Spleen (tissue), 7 donors: ENCODE measurements around the gene LAMA5.

Source experiments
- CTCF ChIP-seq, 11 experiments: fragments of 200-600 bp in 7 of 11; fragments of 450-650 bp in 4 of 11; sonication (generic) in 4 of 11; IDR thresholded peaks in 8 of 11; conservative IDR thresholded peaks in 3 of 11; 1 replicate in 7 of 11; 2 replicates in 4 of 11; pipeline versions ENCODE4 v1.4.0 to v1.8.0; 2016 to 2021; ENCODE audit warnings: antibody characterized with exemption in 11 of 11, inconsistent platforms in 4 of 11, mild to moderate bottlenecking in 1 of 11
- POLR2A ChIP-seq, 3 donors: fragments of 450-650 bp; IDR thresholded peaks; one replicate each; pipeline ENCODE4 v1.5.1; 2017; ENCODE audit warnings: antibody characterized with exemption in 3 of 3, mild to moderate bottlenecking in 1 of 3
- POLR2AphosphoS5 ChIP-seq, 3 donors: sonication (generic); formaldehyde crosslinking; IDR thresholded peaks; one replicate each; pipeline ENCODE4 v1.5.1; 2017; ENCODE audit warnings: antibody characterized with exemption in 3 of 3
- donor health status: DM: no; HTN: no; CAD: no; lungs with moderate emphysema.
- donor health status: DM: no; HTN: no; CAD: no.
- donor health status: DM: no; HTN: no; CAD: no.

- TF ChIP-seq POLR2A (IDR thresholded peaks at IDR 0.05) = no peak
- no peak for TF ChIP-seq CTCF (IDR thresholded peaks at IDR 0.05 in 8 of 11, conservative IDR thresholded peaks at IDR 0.05 in 3 of 11)
- no peak for TF ChIP-seq POLR2AphosphoS5 (IDR thresholded peaks at IDR 0.05)
These were observed 34.7 kb downstream of the LAMA5 start for GRCh38 chr20:62332421-62332820.
